ENCODE data around the gene AFAP1. TPM values are rescaled to one million over a fixed set of nuclear protein-coding genes. Genes with fewer than 3 reads are reported as not detected.

AFAP1 gene
- total RNA-seq, 1 donor from 2014 or later = 1.3 TPM

DNA sequence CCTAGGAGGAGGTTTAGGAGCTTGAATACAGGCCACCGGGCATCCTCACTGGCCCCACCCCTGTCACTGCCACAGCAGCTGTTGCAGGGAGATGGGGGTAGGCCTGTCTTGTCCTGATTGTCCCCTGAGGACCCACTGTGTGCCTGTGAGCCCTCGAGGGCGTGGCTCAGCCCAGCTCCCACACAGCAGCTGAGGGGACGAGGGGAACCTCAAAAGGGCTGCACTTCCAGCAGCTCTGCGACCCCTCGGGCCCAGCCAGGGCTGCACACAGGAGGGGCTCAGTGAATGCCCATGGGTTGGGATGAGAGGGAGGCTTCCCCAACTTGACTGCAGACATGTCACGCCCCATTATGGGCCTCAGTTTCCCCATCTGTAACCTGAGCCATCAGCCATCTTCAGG, 225.9 kb downstream of the AFAP1 start:
- DNase-seq (ENCODE audit: low spot score) (no peak), ATAC-seq (no peak)

DNA sequence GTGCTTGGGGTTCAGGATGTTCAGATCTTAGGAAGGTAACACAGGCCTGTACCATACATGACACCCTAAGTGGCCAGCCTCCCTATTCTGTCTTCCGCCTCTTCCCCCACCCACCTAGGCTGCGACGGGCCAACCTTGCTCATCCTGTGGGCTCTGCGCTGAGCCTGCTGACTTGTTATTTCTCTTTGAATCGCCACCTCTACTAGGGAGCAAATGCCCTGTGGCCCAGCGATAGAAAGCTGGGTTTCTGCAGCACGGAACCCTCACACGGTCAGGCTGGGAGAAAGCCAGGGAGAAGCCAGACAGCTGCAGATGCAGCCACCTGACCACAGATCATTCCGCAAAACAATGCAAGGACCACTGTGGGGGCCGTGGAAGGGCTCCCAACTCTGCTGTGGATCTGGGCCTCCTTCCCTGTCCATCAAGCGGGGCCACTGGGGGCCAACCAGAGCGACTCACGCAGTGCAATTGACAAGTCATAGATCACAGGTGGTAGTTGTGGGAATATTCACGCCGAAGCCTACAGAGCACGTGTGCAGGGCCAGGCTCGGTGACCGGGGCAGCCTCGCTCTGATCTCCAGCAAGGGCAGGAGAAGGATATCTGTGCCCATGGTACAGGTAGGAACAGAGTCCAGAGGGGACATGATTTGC, 227.5 kb downstream of the AFAP1 start:
- ATAC-seq (no peak), DNase-seq (ENCODE audit: low spot score) (no peak)

GRCh38 chr4:7711307-7711963, 228.2 kb downstream of the AFAP1 start:
- no peak for ATAC-seq
- no peak for DNase-seq (ENCODE audit: low spot score)

- DNase-seq (ENCODE audit: low spot score) = no peak
- no peak for ATAC-seq
Measured at GRCh38 chr4:7710576-7711306, 228.9 kb downstream of the AFAP1 start.

DNA sequence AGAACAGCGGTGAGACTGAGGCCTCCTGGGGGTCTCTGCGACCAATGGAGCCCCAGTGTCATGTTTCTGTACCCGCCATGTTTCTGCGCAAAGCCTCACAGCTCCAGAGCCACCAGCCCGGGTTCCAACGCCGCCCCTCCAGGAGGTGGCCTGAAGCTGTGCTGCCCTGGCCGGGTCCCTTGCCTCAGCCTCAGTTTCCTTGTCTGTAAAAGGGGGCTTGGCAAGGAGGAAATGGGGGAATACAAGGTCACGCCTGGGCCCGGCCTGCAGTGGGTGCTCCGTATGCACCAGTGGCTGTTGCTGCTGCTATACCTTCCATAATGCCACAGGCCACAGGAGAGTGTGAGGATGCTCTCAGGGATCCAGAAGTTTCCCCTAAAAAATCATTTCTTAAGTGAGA, 229.5 kb downstream of the AFAP1 start:
- no peak for DNase-seq (ENCODE audit: low spot score)
- ATAC-seq = no peak

DNA sequence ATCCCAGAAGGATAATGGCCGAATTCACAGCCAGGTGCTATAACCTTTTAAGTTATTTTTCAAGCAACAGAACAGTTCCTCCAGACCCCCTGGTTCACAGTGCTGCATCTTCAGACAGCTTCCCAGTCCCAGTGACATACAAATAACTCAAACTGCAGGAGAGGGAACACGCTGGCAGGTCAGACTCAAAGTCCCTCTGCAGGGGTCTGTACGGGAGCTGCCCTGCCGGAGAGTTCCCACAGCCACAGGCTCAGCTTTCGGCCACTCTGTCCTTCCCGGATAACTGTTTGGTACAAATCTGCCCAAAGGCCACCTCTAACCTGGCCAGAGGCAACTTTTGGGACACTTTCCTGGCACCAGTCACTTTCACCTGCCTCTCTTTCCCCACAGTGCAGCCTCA, 230.2 kb downstream of the AFAP1 start:
- no peak for ATAC-seq
- no peak for DNase-seq (ENCODE audit: low spot score)

DNA sequence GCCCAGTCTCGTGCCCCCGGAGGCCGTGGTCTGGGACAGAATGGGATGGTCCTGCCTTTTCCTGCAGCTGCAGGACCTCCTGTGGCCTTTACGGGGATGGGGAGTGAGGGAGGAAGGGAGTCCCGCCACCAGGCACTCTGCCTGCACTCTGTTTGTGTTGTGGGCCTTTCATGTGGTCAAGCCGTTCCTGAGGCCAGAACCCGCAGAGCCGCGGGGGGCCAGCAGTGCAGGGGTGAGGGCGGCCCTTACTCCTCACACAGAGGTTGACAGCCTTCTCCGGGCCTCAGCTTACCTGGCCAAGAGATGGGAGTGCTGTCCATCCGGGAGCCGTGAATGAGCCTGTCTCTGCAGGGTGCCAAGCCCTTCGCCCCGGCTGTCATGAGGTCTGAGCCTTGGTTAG, 230.7 kb downstream of the AFAP1 start:
- DNase-seq (ENCODE audit: low spot score) (no peak), ATAC-seq (no peak)

Other genes starting within 250 kb of the AFAP1 start
- 3.6 TPM for gene ABLIM2, start 219.0 kb upstream of the AFAP1 start, total RNA-seq

Measured in left lobe of liver (tissue), 2 donors.